Calu3 (cell line): ENCODE results near the gene ALK. TPM values are rescaled to one million over a fixed set of nuclear protein-coding genes. Genes with fewer than 3 reads are reported as not detected.

Experiments
- BruUV-seq: library from RNA; stranded (reverse); fragments of 400-500 nt; replicated peaks from 2 replicates; lab custom pipeline; 2021; lab: Mats Ljungman, UMichigan
- CTCF ChIA-PET: fragments of 300-600 bp; sonication (Branson Sonifier 250); formaldehyde crosslinking; loops from one replicate; lab custom pipeline; 2022; ENCODE audit warnings: antibody characterized with exemption; lab: Charles Lee
- DNase-seq: peaks from one replicate; pipeline ENCODE4 v3.0.0; 2022
- H3K27ac Mint-ChIP-seq: one replicate; pipeline ENCODE4 v1.8.0; 2022; ENCODE audit warnings: mixed read lengths; ENCODE audit not compliant: unreplicated experiment
- H3K27me3 Mint-ChIP-seq: one replicate; pipeline ENCODE4 v1.8.0; 2022; ENCODE audit warnings: mixed read lengths; ENCODE audit not compliant: unreplicated experiment
- H3K36me3 Mint-ChIP-seq: one replicate; pipeline ENCODE4 v1.8.0; 2022; ENCODE audit warnings: mild to moderate bottlenecking, moderate library complexity, mixed read lengths; ENCODE audit not compliant: insufficient read depth, unreplicated experiment
- H3K4me1 Mint-ChIP-seq: one replicate; pipeline ENCODE4 v1.8.0; 2022; ENCODE audit warnings: mild to moderate bottlenecking, low read depth, mixed read lengths; ENCODE audit not compliant: unreplicated experiment
- H3K4me3 Mint-ChIP-seq: one replicate; pipeline ENCODE4 v1.8.0; 2022; ENCODE audit warnings: mild to moderate bottlenecking, low read depth, moderate library complexity, mixed read lengths; ENCODE audit not compliant: unreplicated experiment
- H3K9me3 Mint-ChIP-seq: one replicate; pipeline ENCODE4 v1.8.0; 2022; ENCODE audit warnings: low read depth, mixed read lengths; ENCODE audit not compliant: unreplicated experiment
- CTCF ChIP-seq: fragments of 200-600 bp; IDR thresholded peaks from one replicate; pipeline ENCODE4 v1.8.0; 2022; ENCODE audit warnings: antibody characterized with exemption; ENCODE audit not compliant: unreplicated experiment
- intact Hi-C: fragments of 100-400 bp; cut with micrococcal nuclease; formaldehyde crosslinking; loops from one replicate; pipeline ENCODE4 v1.10.0; 2022; ENCODE audit not compliant: unreplicated experiment
- total RNA-seq: library from RNA; stranded (reverse); gene quantifications from 2 replicates; pipeline ENCODE4 v1.2.3, GENCODE V29; 2022

ALK gene
- total RNA-seq, 1 experiment from 2014 or later: not detected

GRCh38 chr2:29495068-29495467 is 426.3 kb downstream of the ALK start:
- H3K27ac Mint-ChIP-seq: no peak overlapping the region
- H3K36me3 Mint-ChIP-seq: no peaks in the 10 kb centered on the region
- no peak overlapping the region for H3K4me3 Mint-ChIP-seq
- DNase-seq: no peak
- intact Hi-C loops: no loop called here
- no TSS peak for BruUV-seq
- H3K9me3 Mint-ChIP-seq: no peaks in the 10 kb centered on the region
- peaks cover 50% of the 10 kb centered on the region for H3K27me3 Mint-ChIP-seq
- TF ChIP-seq CTCF: no peak
- H3K4me1 Mint-ChIP-seq: no peaks in the 10 kb centered on the region
- CTCF ChIA-PET: no interaction called here

DNA sequence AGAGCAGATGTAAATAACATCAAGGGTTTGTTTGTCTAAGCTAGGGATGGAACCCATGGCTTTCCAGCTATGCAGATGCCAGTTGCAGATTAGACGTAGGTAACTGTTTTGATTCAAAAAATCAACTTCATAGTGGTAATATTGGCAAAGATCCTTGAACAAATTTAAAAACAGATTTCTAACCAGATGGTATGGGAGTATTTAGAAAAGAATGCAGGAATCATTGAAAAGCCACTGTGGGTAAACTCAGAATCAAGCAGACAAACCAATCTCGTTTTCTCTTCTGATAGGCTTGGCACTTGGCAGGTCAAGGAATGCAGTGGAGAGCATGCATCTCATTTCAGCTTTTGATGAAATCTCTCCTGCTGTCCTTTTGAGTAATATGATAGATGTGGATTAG is 428.7 kb downstream of the ALK start:
- TF ChIP-seq CTCF: no peak
- Mint-ChIP-seq H3K36me3 (no peaks in the 10 kb centered on the region), H3K27me3 (peaks cover 71% of the 10 kb centered on the region), H3K4me3 (no peak overlapping the region), H3K27ac (no peak overlapping the region), H3K4me1 (no peaks in the 10 kb centered on the region), H3K9me3 (no peaks in the 10 kb centered on the region)
- no peak for DNase-seq
- intact Hi-C loops: no loop called here
- no TSS peak for BruUV-seq
- CTCF ChIA-PET: no interaction called here

GRCh38 chr2:29490045-29490444 is 431.3 kb downstream of the ALK start:
- no TSS peak for BruUV-seq
- H3K27me3 Mint-ChIP-seq: peaks cover 89% of the 10 kb centered on the region

GRCh38 chr2:29489568-29489967 is 431.8 kb downstream of the ALK start:
- TF ChIP-seq CTCF: no peak
- H3K36me3 Mint-ChIP-seq: no peaks in the 10 kb centered on the region
- H3K27ac Mint-ChIP-seq: no peak overlapping the region
- no TSS peak for BruUV-seq
- H3K4me1 Mint-ChIP-seq: no peaks in the 10 kb centered on the region
- peaks cover 89% of the 10 kb centered on the region for H3K27me3 Mint-ChIP-seq
- no peak for DNase-seq
- CTCF ChIA-PET: no interaction called here
- intact Hi-C loops: no loop called here
- H3K4me3 Mint-ChIP-seq: no peak overlapping the region
- H3K9me3 Mint-ChIP-seq: no peaks in the 10 kb centered on the region

More at GRCh38 chr2:29490045-29490444, 431.3 kb downstream of the ALK start:
- no peaks in the 10 kb centered on the region for H3K36me3 Mint-ChIP-seq
- no peaks in the 10 kb centered on the region for H3K4me1 Mint-ChIP-seq
- DNase-seq: no peak
- CTCF ChIA-PET: no interaction called here
- intact Hi-C loops: no loop called here
- H3K9me3 Mint-ChIP-seq: no peaks in the 10 kb centered on the region
- no peak overlapping the region for H3K4me3 Mint-ChIP-seq
- H3K27ac Mint-ChIP-seq: no peak overlapping the region
- no peak for TF ChIP-seq CTCF
